ENCODE data around the gene CD99. TPM values are rescaled to one million over a fixed set of nuclear protein-coding genes. Genes with fewer than 3 reads are reported as not detected.

The CD99 gene
- total and polyA plus RNA-seq, 2 of the 13 experiments (the other 11 are each of a cell fraction or from before 2014, with no cell fraction given), result 78.8 to 111 TPM

DNA sequence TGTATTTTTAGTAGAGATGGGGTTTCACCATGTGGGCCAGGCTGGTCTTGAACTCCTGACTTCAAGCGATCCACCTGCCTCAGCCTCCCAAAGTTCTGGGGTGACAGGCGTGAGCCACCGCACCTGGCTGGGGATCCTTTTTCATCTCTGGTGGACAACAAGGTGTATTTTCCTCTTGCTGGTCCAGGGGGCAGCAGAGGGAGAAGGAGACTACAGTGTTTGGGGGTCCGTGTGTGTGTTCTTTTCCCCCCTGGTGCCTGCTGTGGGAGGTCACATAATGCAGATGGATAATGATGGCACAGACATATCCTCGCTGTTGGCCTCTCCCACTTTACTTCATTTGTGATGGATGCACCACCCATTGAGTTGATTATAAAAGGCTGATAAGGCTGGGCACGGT lies 39.0 kb upstream of the CD99 start:
- no peak for ATAC-seq
- no peak for DNase-seq (ENCODE audit: low spot score)
- CTCF ChIA-PET (ENCODE audit: low intra/inter-chr PET ratio, low total read pairs), result no interaction called here

More for the DNA sequence above, 39.0 kb upstream of the CD99 start:
- TF ChIP-seq STAG1 (CRISPR knock-in tag; IDR thresholded peaks at IDR 0.05) (peak; percentile 48), SMC3 (IDR thresholded peaks at IDR 0.05; ENCODE audit: low read length) (peak; percentile 32; the same call in 1 of the 2 replicates), ZBTB7B (CRISPR knock-in tag; IDR thresholded peaks at IDR 0.05) (peak; percentile 47; the same call in 1 of the 2 replicates), KDM5A (IDR thresholded peaks at IDR 0.05; ENCODE audit: borderline replicate concordance, low read length) (no peak), RAD21 (CRISPR knock-in tag; IDR thresholded peaks at IDR 0.05) (peak; percentile 37; the same call in 1 of the 2 replicates), ZNF550 (CRISPR knock-in tag; IDR thresholded peaks at IDR 0.05; ENCODE audit: borderline replicate concordance) (no peak), ZNF20 (CRISPR knock-in tag; IDR thresholded peaks at IDR 0.05) (no peak), STAT5B (CRISPR knock-in tag; IDR thresholded peaks at IDR 0.05) (no peak)
- TF ChIP-seq, protein P1, sequence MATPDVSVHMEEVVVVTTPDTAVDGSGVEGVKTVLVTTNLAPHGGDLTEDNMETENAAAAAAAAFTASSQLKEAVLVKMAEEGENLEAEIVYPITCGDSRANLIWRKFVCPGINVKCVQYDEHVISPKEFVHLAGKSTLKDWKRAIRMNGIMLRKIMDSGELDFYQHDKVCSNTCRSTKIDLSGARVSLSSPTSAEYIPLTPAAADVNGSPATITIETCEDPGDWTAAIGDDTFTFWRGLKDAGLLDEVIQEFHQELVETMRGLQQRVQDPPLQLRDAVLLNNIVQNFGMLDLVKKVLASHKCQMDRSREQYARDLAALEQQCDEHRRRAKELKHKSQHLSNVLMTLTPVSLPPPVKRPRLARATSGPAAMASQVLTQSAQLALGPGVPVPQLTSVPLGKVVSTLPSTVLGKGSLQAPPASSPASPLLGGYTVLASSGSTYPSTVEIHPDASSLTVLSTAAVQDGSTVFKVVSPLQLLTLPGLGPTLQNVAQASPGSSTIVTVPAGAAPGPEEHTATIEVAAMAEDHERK (CRISPR knock-in tag; IDR thresholded peaks at IDR 0.05; ENCODE audit: low read depth), result no peak
- TF ChIP-seq, protein P2, sequence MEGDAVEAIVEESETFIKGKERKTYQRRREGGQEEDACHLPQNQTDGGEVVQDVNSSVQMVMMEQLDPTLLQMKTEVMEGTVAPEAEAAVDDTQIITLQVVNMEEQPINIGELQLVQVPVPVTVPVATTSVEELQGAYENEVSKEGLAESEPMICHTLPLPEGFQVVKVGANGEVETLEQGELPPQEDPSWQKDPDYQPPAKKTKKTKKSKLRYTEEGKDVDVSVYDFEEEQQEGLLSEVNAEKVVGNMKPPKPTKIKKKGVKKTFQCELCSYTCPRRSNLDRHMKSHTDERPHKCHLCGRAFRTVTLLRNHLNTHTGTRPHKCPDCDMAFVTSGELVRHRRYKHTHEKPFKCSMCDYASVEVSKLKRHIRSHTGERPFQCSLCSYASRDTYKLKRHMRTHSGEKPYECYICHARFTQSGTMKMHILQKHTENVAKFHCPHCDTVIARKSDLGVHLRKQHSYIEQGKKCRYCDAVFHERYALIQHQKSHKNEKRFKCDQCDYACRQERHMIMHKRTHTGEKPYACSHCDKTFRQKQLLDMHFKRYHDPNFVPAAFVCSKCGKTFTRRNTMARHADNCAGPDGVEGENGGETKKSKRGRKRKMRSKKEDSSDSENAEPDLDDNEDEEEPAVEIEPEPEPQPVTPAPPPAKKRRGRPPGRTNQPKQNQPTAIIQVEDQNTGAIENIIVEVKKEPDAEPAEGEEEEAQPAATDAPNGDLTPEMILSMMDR (CRISPR knock-in tag; IDR thresholded peaks at IDR 0.05), result peak; percentile 56
- Histone ChIP-seq H3K36me3 (replicated peaks in 1 of 2; ENCODE audit: control insufficient read depth in 1 of 2, insufficient read depth in 2 of 2, low read length in 2 of 2) (no peaks in the 10 kb centered on the region; a peak in 1 of 5 replicates), H3K4me2 (ENCODE audit: low read depth, low read length) (no peak overlapping the region), H2AFZ (ENCODE audit: low read length) (no peak overlapping the region), H3K9me3 (ENCODE audit: low read length) (no peaks in the 10 kb centered on the region), H3K9ac (ENCODE audit: insufficient read depth, low read depth, low read length) (no peak overlapping the region), H4K20me1 (ENCODE audit: insufficient read depth, low read length) (no peaks in the 10 kb centered on the region), H3K27ac (ENCODE audit: extremely low read length, insufficient read depth, low read length) (no peak overlapping the region), H3K79me2 (ENCODE audit: insufficient read depth, low read length) (no peaks in the 10 kb centered on the region), H3K4me1 (ENCODE audit: insufficient read depth, low read length) (peaks cover 36% of the 10 kb centered on the region), H3K4me3 (replicated peaks in 1 of 3; ENCODE audit: insufficient read depth in 1 of 3, low read depth in 2 of 3, low read length in 3 of 3) (no peak overlapping the region), H3K27me3 (ENCODE audit: control insufficient read depth in 1 of 2, insufficient read depth in 2 of 2, low read length in 2 of 2) (no peaks in the 10 kb centered on the region)
- POLR2A ChIA-PET, result no interaction called here
- FAIRE-seq, result no peak
- BruUV-seq (replicated peaks), result no TSS peak
- 94% methylated on average over 6 of the region's 6 CpGs for WGBS (ENCODE audit: low lambda C conversion rate)
- in situ Hi-C loops (cut with HindIII; ENCODE audit: extremely low pct_ligation_motif_present, low pct_unique_long_range_greater_than_20kb) (no loop called here), intact Hi-C loops (cut with micrococcal nuclease; ENCODE audit: unreplicated experiment) (no loop called here)

Measured in HepG2 (cell line).